Trophoblast cell (in vitro differentiated cells and primary cell): Measurements from ENCODE around the gene SKAP1.
A peak's percentile ranks its signal among the peaks of the same experiment; 100 is the strongest.

Source experiments
- DNase-seq, 2 donors: peaks; one replicate each; pipeline ENCODE4 v3.0.0-alpha.2; 2016
- H2AFZ ChIP-seq: 2 replicates; pipeline ENCODE4 v1.6.1; 2013; ENCODE audit warnings: low read length, moderate library complexity, mild to moderate bottlenecking; ENCODE audit not compliant: insufficient read depth, poor library complexity
- H2AK5ac ChIP-seq: 2 replicates; pipeline ENCODE4 v1.6.1; 2013; ENCODE audit warnings: mild to moderate bottlenecking, low read length
- H2BK120ac ChIP-seq: 2 replicates; pipeline ENCODE4 v1.6.1; 2013; ENCODE audit warnings: low read length, mild to moderate bottlenecking, moderate library complexity; ENCODE audit not compliant: insufficient read depth, poor library complexity
- H2BK12ac ChIP-seq: 2 replicates; pipeline ENCODE4 v1.6.1; 2013; ENCODE audit warnings: mild to moderate bottlenecking, low read length, moderate library complexity
- H2BK5ac ChIP-seq: 2 replicates; pipeline ENCODE4 v1.6.1; 2013; ENCODE audit warnings: low read length, low read depth, moderate library complexity, mild to moderate bottlenecking; ENCODE audit not compliant: poor library complexity
- H3K14ac ChIP-seq: 2 replicates; pipeline ENCODE4 v1.6.1; 2013; ENCODE audit warnings: mild to moderate bottlenecking, low read length
- H3K18ac ChIP-seq: 2 replicates; pipeline ENCODE4 v1.6.1; 2013; ENCODE audit warnings: mild to moderate bottlenecking, low read length
- H3K23ac ChIP-seq: 2 replicates; pipeline ENCODE4 v1.6.1; 2013; ENCODE audit warnings: low read length
- H3K27ac ChIP-seq: 2 replicates; pipeline ENCODE4 v1.5.1; 2013; ENCODE audit warnings: low read depth, mild to moderate bottlenecking, inconsistent platforms, low read length, moderate library complexity
- H3K27me3 ChIP-seq: 2 replicates; pipeline ENCODE4 v1.6.1; 2013; ENCODE audit warnings: inconsistent platforms, mild to moderate bottlenecking, low read length, moderate library complexity; ENCODE audit not compliant: insufficient read depth
- H3K36me3 ChIP-seq, 2 experiments: 1 replicate in 1 of 2; 2 replicates in 1 of 2; pipeline ENCODE4 v1.6.1; 2013; ENCODE audit warnings: low read length in 2 of 2, mild to moderate bottlenecking in 2 of 2, moderate library complexity in 1 of 2; ENCODE audit not compliant: insufficient read depth in 2 of 2, control insufficient read depth in 1 of 2
- H3K4ac ChIP-seq: 2 replicates; pipeline ENCODE4 v1.6.1; 2013; ENCODE audit warnings: low read depth, mild to moderate bottlenecking, low read length, moderate library complexity
- H3K4me1 ChIP-seq, 2 experiments: 1 replicate in 1 of 2; 2 replicates in 1 of 2; pipeline ENCODE4 v1.6.1; 2013; ENCODE audit warnings: low read length in 2 of 2, mild to moderate bottlenecking in 2 of 2, moderate library complexity in 1 of 2; ENCODE audit not compliant: insufficient read depth in 2 of 2, control insufficient read depth in 1 of 2
- H3K4me2 ChIP-seq: 2 replicates; pipeline ENCODE4 v1.6.1; 2013; ENCODE audit warnings: inconsistent platforms, mild to moderate bottlenecking, low read length, moderate library complexity
- H3K4me3 ChIP-seq: 2 replicates; pipeline ENCODE4 v1.5.1; 2013; ENCODE audit warnings: mild to moderate bottlenecking, low read depth, low read length, inconsistent platforms
- H3K79me1 ChIP-seq: one replicate; pipeline ENCODE4 v1.6.1; 2013; ENCODE audit warnings: low read length
- H3K79me2 ChIP-seq: 2 replicates; pipeline ENCODE4 v1.6.1; 2013; ENCODE audit warnings: low read length, mild to moderate bottlenecking; ENCODE audit not compliant: control insufficient read depth, insufficient read depth, poor library complexity
- H3K9ac ChIP-seq: 2 replicates; pipeline ENCODE4 v1.6.1; 2013; ENCODE audit warnings: mild to moderate bottlenecking, low read length
- H3K9me3 ChIP-seq: 2 replicates; pipeline ENCODE4 v1.6.1; 2013; ENCODE audit warnings: low read depth, mild to moderate bottlenecking, control low read depth, inconsistent platforms, low read length; ENCODE audit not compliant: insufficient read depth
- H4K12ac ChIP-seq: 2 replicates; pipeline ENCODE4 v1.6.1; 2013; ENCODE audit warnings: low read depth, mild to moderate bottlenecking, low read length, moderate library complexity
- H4K8ac ChIP-seq: 2 replicates; pipeline ENCODE4 v1.6.1; 2013; ENCODE audit warnings: low read depth, mild to moderate bottlenecking, low read length, moderate library complexity
- H4K91ac ChIP-seq: one replicate; pipeline ENCODE4 v1.6.1; 2013; ENCODE audit warnings: low read depth, mild to moderate bottlenecking, low read length, moderate library complexity
- WGBS: extraction: QIAGEN DNeasy Blood & Tissue Kit; methylation state at CpG from one replicate; pipeline ENCODE4 v1.1.7; 2013; ENCODE audit warnings: missing lambda C conversion rate; ENCODE audit not compliant: insufficient read length, insufficient coverage; ENCODE audit errors: extremely low coverage; 5-methylcytosine and 5-hydroxymethylcytosine counted together

Gene SKAP1

GRCh38 chr17:48102798-48103715, 327.0 kb downstream of the SKAP1 start:
- H2AK5ac ChIP-seq, result no peak overlapping the region
- H3K23ac ChIP-seq, result no peak overlapping the region

DNA sequence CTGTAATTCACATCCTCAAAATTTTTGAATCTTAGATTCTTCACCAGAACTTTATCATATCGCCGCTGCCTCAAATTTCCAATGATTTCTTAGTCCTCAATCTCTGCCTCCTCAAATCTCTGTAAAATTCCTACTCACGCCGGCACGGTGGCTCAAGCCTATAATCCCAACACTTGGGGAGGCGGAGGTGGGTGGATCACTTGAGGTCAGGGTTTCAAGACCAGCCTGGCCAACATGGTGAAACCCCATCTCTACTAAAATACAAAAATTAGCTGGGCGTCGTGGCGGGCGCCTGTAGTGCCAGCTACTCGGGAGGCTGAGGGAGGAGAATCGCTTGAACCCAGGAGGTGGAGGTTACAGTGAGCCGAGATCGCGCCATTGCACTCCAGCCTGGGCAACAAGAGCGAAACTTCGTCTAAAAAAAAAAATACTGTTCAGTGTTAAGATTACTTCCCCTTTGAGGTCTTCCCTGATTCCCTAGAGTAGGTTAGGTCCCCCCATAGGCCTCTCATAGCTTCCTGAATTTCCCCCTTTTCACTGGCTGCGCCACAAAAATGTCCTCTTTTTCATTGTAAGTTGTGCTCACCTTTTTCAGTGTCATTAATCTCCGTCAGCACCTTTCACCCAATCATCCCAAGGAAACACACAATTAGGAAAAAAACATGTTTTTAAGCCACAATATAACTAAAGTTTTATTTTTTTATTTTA, 327.8 kb downstream of the SKAP1 start:
- Histone ChIP-seq H3K14ac (no peak overlapping the region), H3K27ac (no peak overlapping the region), H4K12ac (no peak overlapping the region), H3K4me1 (peaks cover 0 to 5% of the 10 kb centered on the region in 2 experiments), H4K8ac (peak overlapping the region; percentile 23), H3K79me2 (peaks cover 14% of the 10 kb centered on the region), H2AFZ (no peak overlapping the region), H3K4me3 (no peak overlapping the region), H3K9ac (no peak overlapping the region), H3K4me2 (no peak overlapping the region), H4K91ac (no peak overlapping the region), H3K9me3 (no peaks in the 10 kb centered on the region), H2BK12ac (no peak overlapping the region), H3K79me1 (peaks cover 7% of the 10 kb centered on the region), H2AK5ac (no peak overlapping the region), H3K18ac (no peak overlapping the region), H3K36me3 (peaks cover 0 to 2% of the 10 kb centered on the region in 2 experiments), H3K27me3 (no peaks in the 10 kb centered on the region), H3K4ac (no peak overlapping the region), H2BK5ac (no peak overlapping the region), H2BK120ac (no peak overlapping the region), H3K23ac (no peak overlapping the region)
- no CpG with 5 or more reads among the region's 19 CpGs for WGBS
- no peak for DNase-seq

More at GRCh38 chr17:48102798-48103715, 327.0 kb downstream of the SKAP1 start:
- Histone ChIP-seq H3K9me3 (no peaks in the 10 kb centered on the region), H3K79me1 (peaks cover 13% of the 10 kb centered on the region), H3K27ac (no peak overlapping the region), H4K91ac (no peak overlapping the region), H3K4me3 (no peak overlapping the region), H3K27me3 (no peaks in the 10 kb centered on the region), H4K8ac (no peak overlapping the region), H3K18ac (no peak overlapping the region), H3K4ac (no peak overlapping the region), H3K79me2 (peaks cover 12% of the 10 kb centered on the region), H3K36me3 (peaks cover 0 to under 1% of the 10 kb centered on the region in 2 experiments), H2BK12ac (no peak overlapping the region), H2BK120ac (no peak overlapping the region), H4K12ac (no peak overlapping the region), H3K4me2 (no peak overlapping the region), H2BK5ac (no peak overlapping the region), H3K9ac (no peak overlapping the region), H2AFZ (no peak overlapping the region), H3K14ac (no peak overlapping the region), H3K4me1 (peaks cover 0 to 5% of the 10 kb centered on the region in 2 experiments)
- no peak for DNase-seq
- no CpG with 5 or more reads among the region's 14 CpGs for WGBS

- Histone ChIP-seq H2BK120ac (peak within 1 kb of the TSS; percentile 85), H3K79me1 (peaks cover 7% of the 10 kb centered on the region), H4K8ac (peak within 1 kb of the TSS; percentile 95), H2AFZ (peak within 1 kb of the TSS; percentile 91), H2AK5ac (peak within 1 kb of the TSS; percentile 87), H4K91ac (peak within 1 kb of the TSS; percentile 92), H3K36me3 (peaks cover 0 to 6% of the 10 kb centered on the region in 2 experiments), H3K9me3 (no peaks in the 10 kb centered on the region), H3K4me2 (peak within 1 kb of the TSS; percentile 84), H4K12ac (peak within 1 kb of the TSS; percentile 90), H3K27ac (peak within 1 kb of the TSS; percentile 91), H3K79me2 (peaks cover 16% of the 10 kb centered on the region), H3K27me3 (no peaks in the 10 kb centered on the region), H3K14ac (peak within 1 kb of the TSS; percentile 90), H3K23ac (no peak within 1 kb of the TSS), H3K18ac (peak within 1 kb of the TSS; percentile 94), H2BK5ac (peak within 1 kb of the TSS; percentile 76), H3K4ac (peak within 1 kb of the TSS; percentile 66), H3K9ac (peak within 1 kb of the TSS; percentile 85), H3K4me1 (no peaks in the 10 kb centered on the region), H2BK12ac (no peak within 1 kb of the TSS), H3K4me3 (peak within 1 kb of the TSS; percentile 91)
- WGBS, result no CpG with 5 or more reads among the region's 79 CpGs
- peak; percentile 95 to 96 for DNase-seq
These were observed 328.8 kb downstream of the SKAP1 start, which contains the start of gene CBX1 for GRCh38 chr17:48101012-48101720. Gene CBX1 (minus strand): TSS chr17:48101478. CDS start chr17:48077004, 24,474 bp downstream.

DNA sequence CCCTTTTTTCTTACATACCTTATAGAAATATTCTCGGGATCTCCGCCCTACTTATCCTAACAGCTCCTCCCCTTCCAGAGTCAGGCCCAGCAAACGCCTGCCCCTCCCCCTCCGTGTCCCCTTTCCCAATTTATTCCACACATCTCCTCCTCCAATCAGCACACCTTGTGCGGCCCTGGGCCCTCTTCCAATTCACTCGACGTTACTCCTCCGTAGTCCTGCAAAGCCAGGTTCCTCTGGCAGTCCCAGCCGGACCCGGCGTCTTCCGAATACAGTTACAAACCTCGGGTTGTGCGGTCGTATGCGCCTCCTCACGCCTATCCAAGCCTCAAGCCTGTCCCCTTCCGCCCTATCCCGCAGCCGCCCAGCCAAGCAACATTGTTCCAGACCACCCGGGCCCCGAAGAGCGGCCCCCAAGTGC, 329.4 kb downstream of the SKAP1 start:
- peak overlapping the region; percentile 91 for H3K27ac ChIP-seq
- H3K27me3 ChIP-seq, result no peaks in the 10 kb centered on the region
- H3K79me2 ChIP-seq, result peaks cover 16% of the 10 kb centered on the region
- DNase-seq, result peak; percentile 29 to 49
- no peak overlapping the region for H2AK5ac ChIP-seq
- no peak overlapping the region for H3K23ac ChIP-seq
- peak overlapping the region; percentile 66 for H3K4ac ChIP-seq
- H3K14ac ChIP-seq, result peak overlapping the region; percentile 90
- no CpG with 5 or more reads among the region's 23 CpGs for WGBS
- peak overlapping the region; percentile 76 for H2BK5ac ChIP-seq
- peaks cover 7% of the 10 kb centered on the region for H3K79me1 ChIP-seq
- H3K4me2 ChIP-seq, result peak overlapping the region; percentile 84
- H3K4me1 ChIP-seq, result no peaks in the 10 kb centered on the region
- peak overlapping the region; percentile 85 for H2BK120ac ChIP-seq
- peak overlapping the region; percentile 95 for H4K8ac ChIP-seq
- H3K36me3 ChIP-seq, result peaks cover under 1 to 6% of the 10 kb centered on the region in 2 experiments
- H3K18ac ChIP-seq, result peak overlapping the region; percentile 94
- peak overlapping the region; percentile 91 for H3K4me3 ChIP-seq
- H3K9ac ChIP-seq, result peak overlapping the region; percentile 66
- no peaks in the 10 kb centered on the region for H3K9me3 ChIP-seq
- peak overlapping the region; percentile 91 for H2AFZ ChIP-seq
- peak overlapping the region; percentile 90 for H4K12ac ChIP-seq
- no peak overlapping the region for H2BK12ac ChIP-seq
- H4K91ac ChIP-seq, result peak overlapping the region; percentile 92
